ENCODE results near the gene ZNF668. TPM values are rescaled to one million over a fixed set of nuclear protein-coding genes. Genes with fewer than 3 reads are reported as not detected.

The ZNF668 gene
- total RNA-seq, 3 donors from 2014 or later (not counting 1 experiment from before 2014, with no cell fraction given) = 11.0 to 27.4 (median 22.6) TPM

- ATAC-seq = no peak
- no peaks in the 10 kb centered on the region for H3K9me3 Mint-ChIP-seq
These were observed 19.2 kb upstream of the ZNF668 start for GRCh38 chr16:31093132-31093703.

GRCh38 chr16:31092330-31092729, 18.3 kb upstream of the ZNF668 start:
- Mint-ChIP-seq H3K27ac (peak overlapping the region in 1 of 2 donors; percentile 51), H3K4me3 (peak overlapping the region; percentile 35), H3K9me3 (no peaks in the 10 kb centered on the region), H3K27me3 (ENCODE audit: low read depth in 2 of 2) (no peaks in the 10 kb centered on the region), H3K36me3 (no peaks in the 10 kb centered on the region), H3K4me1 (peaks cover 22 to 24% of the 10 kb centered on the region in 2 donors)
- Histone ChIP-seq H3K4me3 (ENCODE audit: low read length) (no peak overlapping the region), H3K27ac (ENCODE audit: low read length) (no peak overlapping the region), H3K4me1 (ENCODE audit: control insufficient read depth, insufficient read depth, low read length) (peaks cover 26% of the 10 kb centered on the region), H3K27me3 (ENCODE audit: control insufficient read depth, insufficient read depth, low read length) (no peaks in the 10 kb centered on the region), H3K36me3 (ENCODE audit: control insufficient read depth, insufficient read depth, low read length) (peaks cover 14% of the 10 kb centered on the region), H3K9me3 (ENCODE audit: control insufficient read depth, insufficient read depth, low read length) (no peaks in the 10 kb centered on the region)
- TF ChIP-seq CTCF (IDR thresholded peaks at IDR 0.05) = no peak
- intact Hi-C loops (cut with micrococcal nuclease) = loop anchor here (5.0 kb wide), 1 partner anchor 60 kb away; the partner anchor contains the start of gene STX4
- WGBS (ENCODE audit: insufficient coverage) = 98% methylated on average over 5 of the region's 5 CpGs
- DNase-seq = no peak
- no peak for ATAC-seq

More at GRCh38 chr16:31093132-31093703, 19.2 kb upstream of the ZNF668 start:
- Mint-ChIP-seq H3K27me3 (ENCODE audit: low read depth in 2 of 2) (no peaks in the 10 kb centered on the region), H3K4me3 (peak overlapping the region; percentile 40), H3K4me1 (peaks cover 22 to 24% of the 10 kb centered on the region in 2 donors), H3K27ac (no peak overlapping the region), H3K36me3 (no peaks in the 10 kb centered on the region)
- no peak for DNase-seq
- intact Hi-C loops (cut with micrococcal nuclease) = loop anchor here (5.0 kb wide), 1 partner anchor 61 kb away; the partner anchor contains the start of gene STX4
- Histone ChIP-seq H3K27ac (ENCODE audit: low read length) (no peak overlapping the region), H3K4me1 (ENCODE audit: control insufficient read depth, insufficient read depth, low read length) (peaks cover 26% of the 10 kb centered on the region), H3K36me3 (ENCODE audit: control insufficient read depth, insufficient read depth, low read length) (peaks cover 13% of the 10 kb centered on the region), H3K4me3 (ENCODE audit: low read length) (no peak overlapping the region), H3K27me3 (ENCODE audit: control insufficient read depth, insufficient read depth, low read length) (no peaks in the 10 kb centered on the region), H3K9me3 (ENCODE audit: control insufficient read depth, insufficient read depth, low read length) (no peaks in the 10 kb centered on the region)
- 78% methylated on average over 15 of the region's 17 CpGs for WGBS (ENCODE audit: insufficient coverage)
- TF ChIP-seq CTCF (IDR thresholded peaks at IDR 0.05) = no peak

GRCh38 chr16:31090540-31090939, 16.5 kb upstream of the ZNF668 start:
- peaks cover 21% of the 10 kb centered on the region for H3K36me3 ChIP-seq (ENCODE audit: control insufficient read depth, insufficient read depth, low read length)
- no peak overlapping the region for H3K27ac ChIP-seq (ENCODE audit: low read length)
- no peak for DNase-seq
- no peaks in the 10 kb centered on the region for H3K9me3 Mint-ChIP-seq
- TF ChIP-seq CTCF (IDR thresholded peaks at IDR 0.05) = no peak
- intact Hi-C loops (cut with micrococcal nuclease) = loop anchor here (5.0 kb wide), 1 partner anchor 58 kb away; the partner anchor contains the start of gene STX4
- no peaks in the 10 kb centered on the region for H3K9me3 ChIP-seq (ENCODE audit: control insufficient read depth, insufficient read depth, low read length)
- no peaks in the 10 kb centered on the region for H3K36me3 Mint-ChIP-seq
- no peak overlapping the region for H3K4me3 ChIP-seq (ENCODE audit: low read length)
- no peaks in the 10 kb centered on the region for H3K27me3 ChIP-seq (ENCODE audit: control insufficient read depth, insufficient read depth, low read length)
- H3K27ac Mint-ChIP-seq = no peak overlapping the region
- H3K4me3 Mint-ChIP-seq = no peak overlapping the region
- ATAC-seq = no peak
- H3K4me1 ChIP-seq (ENCODE audit: control insufficient read depth, insufficient read depth, low read length) = peaks cover 20% of the 10 kb centered on the region
- no peaks in the 10 kb centered on the region for H3K27me3 Mint-ChIP-seq (ENCODE audit: low read depth in 2 of 2)
- peaks cover 16 to 28% of the 10 kb centered on the region in 2 donors for H3K4me1 Mint-ChIP-seq
- 90% methylated on average over 2 of the region's 2 CpGs for WGBS (ENCODE audit: insufficient coverage)

GRCh38 chr16:31089199-31089598, 15.2 kb upstream of the ZNF668 start:
- DNase-seq = no peak
- Mint-ChIP-seq H3K4me3 (no peak overlapping the region), H3K27ac (no peak overlapping the region), H3K4me1 (peaks cover 5 to 17% of the 10 kb centered on the region in 2 donors), H3K36me3 (no peaks in the 10 kb centered on the region), H3K27me3 (ENCODE audit: low read depth in 2 of 2) (no peaks in the 10 kb centered on the region), H3K9me3 (no peaks in the 10 kb centered on the region)
- no peak overlapping the region for H3K27ac ChIP-seq (ENCODE audit: low read length)
- ATAC-seq = no peak
- H3K36me3 ChIP-seq (ENCODE audit: control insufficient read depth, insufficient read depth, low read length) = peaks cover 32% of the 10 kb centered on the region
- no peaks in the 10 kb centered on the region for H3K27me3 ChIP-seq (ENCODE audit: control insufficient read depth, insufficient read depth, low read length)
- no peak for TF ChIP-seq CTCF (IDR thresholded peaks at IDR 0.05)
- intact Hi-C loops (cut with micrococcal nuclease) = no loop called here
- no peak overlapping the region for H3K4me3 ChIP-seq (ENCODE audit: low read length)
- peaks cover 10% of the 10 kb centered on the region for H3K4me1 ChIP-seq (ENCODE audit: control insufficient read depth, insufficient read depth, low read length)
- 97% methylated on average over 8 of the region's 8 CpGs for WGBS (ENCODE audit: insufficient coverage)
- H3K9me3 ChIP-seq (ENCODE audit: control insufficient read depth, insufficient read depth, low read length) = no peaks in the 10 kb centered on the region
